HUDEP-2 (cell line): ENCODE results near the gene SEC16A.
A peak's percentile ranks its signal among the peaks of the same experiment; 100 is the strongest.

ENCODE experiments used
- DNase-seq, 76 experiments: peaks; one replicate each; lab custom pipeline; 2025; ENCODE audit not compliant: unreplicated experiment in 76 of 76; lab: John Stamatoyannopoulos, UW

SEC16A gene

DNA sequence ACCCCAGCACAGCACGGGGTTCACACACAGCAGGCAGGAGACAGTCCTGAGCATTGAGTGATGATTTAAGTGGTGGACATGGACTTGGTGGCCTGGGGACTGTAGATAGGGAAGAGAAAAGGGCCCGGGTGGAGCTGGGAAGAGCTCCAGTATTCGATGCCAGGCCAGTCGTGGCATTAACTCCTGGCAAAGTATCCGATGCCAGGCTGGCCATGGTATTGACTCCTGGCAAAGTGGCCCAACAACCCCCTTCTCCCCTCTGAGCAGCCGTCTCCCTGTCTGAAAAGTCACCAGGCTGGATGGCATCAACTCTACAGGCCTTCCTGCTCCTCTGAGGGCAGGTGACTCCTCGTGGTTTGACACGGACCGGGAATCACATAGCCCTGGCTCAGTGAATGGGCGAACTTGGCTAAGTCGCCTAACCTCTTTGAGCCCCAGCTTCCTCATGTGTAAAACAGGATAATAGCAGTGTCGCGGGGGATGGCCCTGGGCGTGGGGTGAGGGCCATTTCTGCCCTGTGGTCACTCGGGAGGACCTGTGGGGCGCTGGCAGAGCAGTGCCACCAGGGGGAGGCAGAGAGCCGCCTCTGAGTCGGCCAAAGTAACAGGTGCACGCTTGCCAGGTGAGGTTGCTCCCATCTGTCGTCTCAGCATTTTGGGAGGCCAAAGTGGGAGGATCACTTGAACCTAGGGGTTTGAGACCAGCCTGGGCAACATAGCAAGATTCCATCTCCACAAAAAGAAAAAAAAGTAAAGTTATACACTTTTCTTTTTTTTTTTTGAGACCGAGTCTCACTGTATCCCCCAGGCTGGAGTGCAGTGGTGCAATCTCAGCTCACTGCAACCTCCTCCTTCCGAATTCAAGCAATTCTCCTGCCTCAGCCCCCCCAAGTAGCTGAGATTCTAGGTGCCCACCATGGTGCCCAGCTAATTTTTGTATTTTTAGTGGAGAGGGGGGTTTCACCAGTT lies 5.7 kb upstream of the SEC16A start:
- peak in 33 of 76 experiments; percentile 2 to 44 (median 22) for DNase-seq

DNA sequence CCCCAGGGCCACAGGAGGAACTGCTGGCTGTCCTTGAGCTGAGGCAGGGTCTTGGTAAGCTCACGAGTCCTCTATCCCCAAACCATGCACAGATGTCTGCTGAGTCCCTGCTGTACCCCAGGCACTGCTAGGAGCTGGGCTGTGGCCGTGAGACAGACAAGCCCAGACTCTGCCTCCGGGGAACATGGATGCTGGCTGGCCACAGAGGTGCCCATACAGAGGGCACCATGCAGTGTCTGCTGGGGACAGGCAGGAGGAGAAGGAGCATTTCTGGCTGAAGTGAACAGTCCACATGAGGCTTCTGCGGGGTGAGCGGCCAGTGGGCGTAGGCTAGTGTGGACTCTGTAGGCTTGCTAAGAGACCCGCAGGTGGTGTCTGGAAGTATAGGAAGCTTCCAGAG lies 4.8 kb upstream of the SEC16A start:
- DNase-seq: no peak

DNA sequence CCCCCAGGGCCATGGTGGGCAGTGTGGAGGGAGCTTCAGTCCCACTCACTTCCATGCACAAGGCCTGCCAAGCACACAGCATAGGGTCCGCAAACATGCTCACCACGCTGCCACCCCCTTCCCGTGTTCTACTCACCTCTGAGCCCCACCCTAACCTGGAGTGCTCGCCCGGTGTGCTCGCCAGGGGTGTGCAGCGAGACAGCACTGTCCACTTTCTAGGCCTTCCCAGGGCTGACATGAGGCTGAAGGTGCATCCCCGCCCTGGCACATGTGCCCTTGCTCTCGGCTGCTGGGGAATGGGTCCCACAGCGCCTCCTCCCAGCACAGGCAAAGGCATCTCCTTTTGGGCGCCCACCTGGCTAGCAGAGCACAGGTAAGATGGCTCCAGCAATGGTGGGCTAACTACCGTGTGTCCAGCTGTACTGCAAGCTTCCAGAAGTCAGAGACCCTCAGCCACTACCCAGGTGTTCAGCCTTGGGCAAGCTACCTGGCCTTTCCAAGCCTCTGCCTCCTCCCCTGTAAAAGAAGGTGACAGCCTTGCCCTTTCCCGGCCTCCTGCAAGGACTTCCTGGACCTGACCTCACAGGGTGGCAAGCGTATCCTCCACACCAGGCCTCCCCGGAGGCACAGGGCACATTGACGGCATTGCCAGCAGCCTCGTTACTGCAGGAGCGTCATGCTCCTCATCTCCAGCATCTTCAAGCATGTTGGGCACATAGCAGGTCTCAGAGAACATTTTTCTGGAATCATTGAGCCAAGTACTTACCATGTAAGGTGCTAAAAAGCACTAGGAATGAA lies 4.2 kb upstream of the SEC16A start:
- no peak for DNase-seq

DNA sequence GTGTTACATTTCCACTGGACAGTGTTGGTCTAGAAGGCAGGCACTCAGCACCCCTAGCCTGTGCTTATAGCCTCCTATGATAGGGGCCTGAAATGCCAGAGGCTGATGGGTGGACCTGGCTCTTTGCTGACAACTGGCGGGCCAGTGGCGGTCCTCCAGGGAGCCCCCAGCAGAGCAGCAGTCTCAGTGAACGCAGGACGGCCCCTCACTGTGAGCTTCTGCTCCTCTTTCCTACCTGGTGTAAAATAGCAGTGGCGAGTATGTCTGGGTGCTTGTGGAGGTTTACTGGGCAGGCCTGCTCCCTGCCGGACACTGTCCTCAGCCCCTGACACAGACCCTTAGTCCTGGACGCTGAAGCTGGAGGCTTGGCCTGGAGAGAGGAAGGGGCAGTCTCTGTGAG lies 3.3 kb upstream of the SEC16A start:
- DNase-seq: no peak

DNA sequence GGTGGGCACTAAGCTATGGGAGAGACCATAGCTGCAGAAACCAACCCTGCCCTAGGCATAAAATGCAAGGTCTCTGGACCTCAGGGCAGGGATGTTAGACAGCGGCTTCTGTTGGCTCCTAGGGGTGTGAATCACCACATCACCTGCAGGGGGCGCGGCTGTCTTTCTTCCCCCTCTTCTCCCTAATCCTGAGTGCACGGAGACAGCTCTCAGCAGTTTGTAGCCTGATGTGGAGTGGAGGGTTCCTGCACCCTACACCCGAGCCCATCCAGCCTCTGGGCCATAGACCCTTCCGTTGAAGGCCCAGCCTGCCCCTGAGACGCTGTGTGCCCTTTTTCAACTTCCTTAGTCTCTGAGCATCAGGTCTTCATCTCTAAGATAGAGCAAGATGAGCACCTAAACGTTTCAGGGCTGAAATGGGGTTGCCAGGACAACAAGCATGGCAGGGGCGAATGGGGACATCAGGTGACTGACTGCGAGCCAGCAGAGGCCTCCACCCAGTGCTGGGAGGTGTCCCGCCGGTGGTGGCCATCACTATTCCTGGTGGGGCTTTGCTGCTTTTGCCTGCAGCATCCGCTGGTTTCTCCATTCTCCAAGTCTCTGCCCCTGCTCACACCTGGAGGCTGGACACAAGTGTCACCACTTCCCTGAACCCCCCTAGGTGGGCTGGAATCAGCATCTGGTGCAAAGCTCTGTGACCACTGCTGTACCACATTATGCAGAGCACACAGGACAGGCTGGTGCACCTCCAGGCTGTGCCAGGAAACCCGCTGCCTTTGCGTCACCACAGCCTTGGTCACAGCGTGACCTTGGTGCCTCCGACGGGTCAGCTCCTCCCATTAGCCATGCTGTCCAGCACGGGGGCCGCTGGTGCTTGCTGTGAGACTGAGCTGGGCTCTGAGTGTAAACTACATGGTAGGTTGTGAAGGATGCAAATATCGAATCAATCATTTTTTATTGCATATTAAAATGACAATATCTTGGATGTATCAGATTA lies 2.5 kb upstream of the SEC16A start:
- DNase-seq: peak in 69 of 76 experiments; percentile 3 to 80 (median 60)

DNA sequence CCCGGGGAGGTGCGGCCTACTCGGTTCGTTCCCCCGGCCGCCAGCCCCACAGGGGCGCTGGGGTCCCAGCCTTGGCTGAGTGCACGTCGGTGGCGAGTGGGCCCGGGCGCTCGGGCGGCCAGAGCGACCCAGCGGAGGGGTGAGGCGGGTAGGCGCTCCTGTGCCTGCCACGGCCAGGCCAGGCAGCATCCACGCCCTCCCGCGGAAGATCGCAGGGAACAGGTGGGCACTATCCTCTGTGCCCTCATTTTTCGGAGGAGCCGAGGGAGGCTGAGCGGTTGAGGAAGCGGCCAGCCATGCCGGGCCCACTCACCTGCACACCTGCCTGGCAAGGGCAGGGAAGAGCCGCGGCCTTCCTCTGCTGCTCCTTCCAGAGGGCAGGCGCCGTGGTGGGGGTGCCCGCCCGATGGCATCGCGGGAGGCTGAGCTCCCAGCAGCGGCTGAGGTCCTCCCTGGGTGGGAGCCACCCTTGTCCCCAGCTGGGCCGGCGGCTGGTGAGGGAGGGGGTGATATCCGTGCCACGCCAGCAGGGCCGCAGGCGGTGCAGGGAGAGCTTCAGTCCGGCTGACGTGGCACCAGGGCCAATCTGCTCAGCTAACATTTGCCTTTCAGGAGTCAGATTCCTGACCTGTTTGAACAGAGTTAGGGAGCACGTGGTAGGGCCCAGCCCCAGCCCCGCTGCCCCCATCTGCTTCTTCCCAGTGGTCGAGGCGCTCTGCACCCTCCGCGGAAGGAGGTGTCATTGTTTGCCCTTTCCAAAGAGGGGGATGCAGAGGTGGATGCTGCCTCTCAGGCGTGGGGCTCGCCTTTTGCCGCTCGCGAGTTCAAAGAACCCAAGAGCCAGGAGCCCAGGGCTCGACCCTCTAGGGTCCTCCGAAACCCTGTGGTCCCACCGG lies 1.6 kb upstream of the SEC16A start:
- peak in 1 of 76 experiments; percentile 63 for DNase-seq

DNA sequence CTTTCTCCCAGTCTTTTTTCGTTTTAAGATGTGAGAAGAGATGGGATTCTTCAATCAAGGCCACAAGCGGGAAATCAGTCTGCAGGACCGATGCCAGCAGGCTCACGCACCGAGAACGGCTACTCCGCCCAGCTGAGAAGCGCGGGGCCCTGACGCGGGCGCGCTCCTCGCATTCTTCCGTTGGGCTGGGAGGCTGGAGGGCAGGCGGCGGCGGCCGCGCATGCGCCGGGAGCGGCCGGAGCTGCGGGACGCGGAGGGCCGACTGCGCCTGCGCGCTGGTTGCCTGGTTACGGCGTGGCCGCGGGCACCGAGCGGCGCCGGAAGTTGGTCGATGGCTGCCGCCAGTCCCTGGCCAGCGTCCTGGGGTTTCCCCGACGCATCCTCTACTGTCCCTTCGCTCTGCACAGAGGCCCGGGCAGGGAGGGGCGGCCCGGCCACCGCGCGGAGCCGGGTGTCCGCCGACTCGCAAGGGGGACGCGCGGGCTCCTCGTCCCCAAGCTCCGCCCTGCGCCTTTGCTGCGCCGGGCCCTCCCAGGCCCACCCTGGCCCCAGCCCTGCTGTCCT lies 831 bp upstream of the SEC16A start:
- peak in 73 of 76 experiments; percentile 47 to 97 (median 87) for DNase-seq

DNA sequence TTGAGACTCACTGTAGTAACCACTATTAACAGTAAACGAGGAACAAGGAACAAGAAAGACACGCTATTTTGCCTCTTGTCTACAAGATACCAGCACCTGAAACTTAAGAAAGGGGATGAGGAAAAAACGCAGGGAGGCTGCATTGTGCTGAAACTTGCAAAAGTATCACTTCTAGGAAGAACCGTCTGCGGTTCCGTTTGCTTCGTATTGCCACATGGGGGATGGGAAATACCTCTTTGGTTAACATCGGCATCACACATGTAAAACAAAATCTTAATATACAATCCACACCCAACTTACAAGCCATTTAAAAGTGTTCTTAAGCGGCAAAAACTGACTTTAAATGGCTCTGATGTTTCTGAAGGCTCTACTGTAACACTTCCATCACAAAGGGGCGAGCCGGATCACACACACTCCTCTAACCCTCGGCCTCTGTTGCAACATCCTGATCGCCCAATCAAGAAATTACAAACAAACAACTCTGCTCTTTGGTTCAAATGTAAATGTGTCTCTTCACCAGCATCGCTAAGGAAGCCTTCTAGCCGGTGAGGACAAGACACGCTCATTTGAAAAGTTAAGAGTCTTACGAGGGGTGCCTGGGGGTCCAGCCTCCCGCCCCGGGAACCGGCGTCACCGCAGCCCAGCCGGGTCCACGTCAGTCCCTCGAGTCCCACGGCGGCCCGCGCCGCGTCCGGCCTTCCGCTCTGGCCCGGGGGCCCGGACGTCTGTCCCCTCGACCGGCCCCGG lies 621 bp downstream of the SEC16A start:
- DNase-seq: peak in 3 of 76 experiments; percentile 2 to 23 (median 8)

DNA sequence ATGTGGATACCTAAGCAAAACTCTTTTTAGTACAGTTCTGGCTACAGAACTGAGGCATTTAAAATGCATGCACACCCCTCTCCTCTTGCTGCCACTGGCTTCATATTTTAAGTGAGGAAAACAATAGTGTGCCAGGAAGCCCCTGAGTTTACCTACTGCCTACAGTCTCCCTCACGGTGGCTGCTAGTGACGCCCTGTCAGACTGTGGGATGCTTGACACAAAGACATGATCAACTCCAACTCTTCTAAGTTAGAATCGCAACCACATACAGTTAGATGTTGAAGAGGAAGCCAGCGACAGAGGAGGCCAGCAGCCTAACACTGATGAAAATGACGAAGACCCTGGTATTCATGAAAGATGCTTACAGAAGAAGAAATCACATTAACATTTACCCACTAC lies 1.3 kb downstream of the SEC16A start:
- no peak for DNase-seq

DNA sequence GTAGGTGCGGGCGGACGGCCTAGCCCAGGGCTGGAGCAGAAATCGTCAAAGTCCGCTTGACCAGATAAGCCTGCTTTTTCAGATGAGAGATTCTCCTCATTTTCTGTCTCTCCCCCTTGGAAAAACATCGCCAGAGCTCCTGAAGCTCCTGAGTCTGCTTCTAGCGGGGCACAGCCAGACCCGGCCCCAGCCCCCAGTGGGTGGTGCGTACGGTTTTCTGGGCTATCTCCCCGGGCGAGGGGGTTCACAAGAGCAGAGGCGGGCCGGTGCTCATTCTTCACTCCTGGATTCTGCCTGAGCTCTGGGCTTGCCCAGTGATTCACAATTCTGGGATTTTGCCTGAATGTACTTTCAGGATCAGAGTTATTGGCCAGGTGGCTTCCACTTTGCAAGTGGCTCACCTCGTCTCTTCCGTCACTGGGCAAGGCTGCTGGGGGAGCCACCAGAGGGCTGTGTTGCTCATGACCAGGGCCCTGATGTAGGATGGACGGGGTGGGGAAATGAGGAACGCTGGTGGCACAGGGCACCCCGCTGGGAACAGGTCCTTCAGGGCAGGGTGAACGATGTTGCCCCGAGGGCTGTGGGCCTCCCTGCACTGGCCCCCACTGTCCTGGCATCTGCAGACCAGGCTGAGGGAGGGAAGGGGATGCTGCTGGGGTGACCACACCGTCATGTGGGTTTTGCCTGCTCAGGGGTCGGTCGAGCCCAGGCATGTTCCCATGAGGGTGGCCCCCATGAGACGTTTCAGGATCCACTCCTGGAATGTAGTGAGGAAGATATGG lies 6.3 kb downstream of the SEC16A start:
- no peak for DNase-seq

DNA sequence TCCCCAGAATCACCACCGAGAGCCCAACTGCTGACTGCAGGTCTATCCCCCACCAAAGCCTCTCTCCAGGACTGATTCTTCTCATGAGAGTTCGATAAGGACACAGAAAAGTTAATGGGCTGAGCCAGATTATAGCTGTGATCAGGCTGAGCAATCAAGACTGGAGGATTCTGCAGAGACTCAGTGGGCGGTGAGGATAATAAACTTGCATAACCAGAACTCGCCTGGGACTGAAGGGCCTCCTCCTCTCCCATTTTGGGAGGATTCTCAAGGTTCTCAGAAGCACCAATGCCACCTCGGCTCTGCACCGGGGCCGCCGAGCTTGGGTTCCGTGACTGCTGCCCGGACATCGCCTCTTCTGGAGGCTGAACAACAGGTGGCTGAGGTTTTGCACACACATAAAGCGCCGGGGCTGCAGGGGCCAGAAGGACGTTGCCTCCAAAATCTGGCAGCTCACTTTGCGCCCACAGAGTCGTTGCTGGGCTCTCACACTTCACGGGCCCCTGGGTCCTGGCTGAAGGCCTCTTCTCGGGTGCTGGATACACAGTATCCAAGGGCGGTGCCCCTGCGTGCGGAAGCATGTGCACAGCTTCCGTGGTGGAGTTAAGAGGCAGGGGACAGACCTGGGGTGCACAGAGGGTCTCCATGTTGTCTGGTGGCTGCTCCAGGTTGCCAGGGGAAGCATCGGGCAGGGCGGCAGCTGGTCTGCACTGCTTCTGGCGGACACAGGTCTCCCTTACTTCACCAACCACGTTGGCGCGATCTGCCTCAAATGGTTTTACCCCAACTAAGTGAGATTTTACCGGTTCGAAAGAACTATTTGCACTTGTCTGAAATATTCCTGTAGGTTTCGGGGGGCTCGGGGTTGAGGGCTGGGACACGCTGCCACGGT lies 7.6 kb downstream of the SEC16A start:
- DNase-seq: no peak

DNA sequence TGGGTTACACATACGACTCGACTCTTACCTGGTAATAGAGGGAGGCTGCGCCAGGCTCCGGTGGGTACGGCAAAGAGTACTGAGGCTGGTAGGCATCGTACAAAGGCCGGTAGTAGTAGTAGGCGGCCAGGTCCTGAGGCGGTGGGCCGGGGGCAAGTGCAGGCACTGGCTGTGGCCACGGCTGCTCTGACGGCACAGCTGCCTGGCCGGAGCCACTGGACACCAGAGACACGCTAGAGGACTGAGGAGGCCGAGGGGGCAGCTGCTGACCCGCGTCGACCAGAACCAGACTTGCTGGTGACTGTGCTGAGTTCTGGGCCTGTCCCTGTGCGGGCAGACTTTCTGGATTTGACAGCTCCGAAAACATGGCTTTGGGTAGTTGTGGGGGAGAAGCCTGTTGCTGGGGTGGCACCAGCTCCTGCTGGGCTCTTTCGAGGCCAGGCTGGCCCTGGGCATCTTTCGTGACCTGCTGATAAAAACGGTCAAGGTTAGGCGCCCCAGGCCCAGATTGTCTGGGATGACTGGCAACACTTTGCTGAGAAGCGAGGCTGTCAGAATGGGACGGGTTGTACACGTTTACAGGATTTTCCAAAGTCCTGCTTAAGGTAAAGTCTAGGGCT lies 8.7 kb downstream of the SEC16A start:
- no peak for DNase-seq

DNA sequence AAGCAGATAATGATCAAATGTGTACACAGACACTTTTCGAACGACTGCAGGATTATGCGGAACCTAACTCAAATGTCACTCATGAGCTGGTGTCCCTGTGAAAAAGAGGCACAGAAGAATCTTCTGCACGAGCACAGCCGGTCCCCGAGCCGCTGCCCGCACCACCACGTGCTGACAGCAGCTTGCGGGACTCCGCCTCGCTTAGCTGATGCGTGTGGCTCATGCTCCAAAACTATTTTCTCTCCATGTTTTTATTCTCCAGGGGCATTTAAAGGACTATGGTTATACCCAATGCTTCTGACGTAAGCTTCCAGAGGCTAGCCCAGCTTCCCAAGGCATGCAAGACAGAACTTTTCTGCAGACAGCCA lies 9.5 kb downstream of the SEC16A start:
- DNase-seq: no peak

DNA sequence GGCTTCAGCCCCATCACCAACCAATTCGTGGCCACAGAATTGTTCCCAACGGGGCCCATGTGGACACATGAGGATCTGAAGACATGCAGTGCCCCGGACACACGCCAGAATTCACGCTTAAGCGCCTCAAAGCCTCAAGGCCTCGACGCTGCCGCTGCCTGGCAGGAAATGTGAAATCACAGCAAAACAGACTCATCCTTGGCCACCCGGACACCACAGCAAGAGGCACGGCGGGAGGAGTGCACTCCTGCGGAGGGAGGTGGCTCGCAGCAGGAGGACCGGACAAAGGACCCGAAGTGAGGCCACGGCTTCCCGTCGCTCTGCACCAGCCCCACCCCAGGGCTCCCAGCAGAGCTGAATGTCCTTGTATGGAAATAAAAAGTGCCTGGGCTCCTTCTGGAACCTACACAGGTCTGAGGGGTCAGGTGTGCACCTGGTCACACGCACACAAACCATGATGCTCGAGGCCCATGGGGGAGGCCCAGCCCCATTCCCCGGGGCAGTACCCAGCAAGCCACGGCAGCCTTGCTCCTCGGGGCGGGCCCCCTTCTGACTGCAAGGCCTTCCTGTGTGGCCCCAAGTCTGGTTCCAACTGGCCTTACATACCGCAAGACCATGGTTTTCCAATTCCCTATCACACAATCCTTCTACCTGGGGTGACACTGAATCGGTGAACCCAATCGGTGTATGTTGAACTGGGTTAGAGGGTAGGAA lies 10.0 kb downstream of the SEC16A start:
- DNase-seq: no peak

DNA sequence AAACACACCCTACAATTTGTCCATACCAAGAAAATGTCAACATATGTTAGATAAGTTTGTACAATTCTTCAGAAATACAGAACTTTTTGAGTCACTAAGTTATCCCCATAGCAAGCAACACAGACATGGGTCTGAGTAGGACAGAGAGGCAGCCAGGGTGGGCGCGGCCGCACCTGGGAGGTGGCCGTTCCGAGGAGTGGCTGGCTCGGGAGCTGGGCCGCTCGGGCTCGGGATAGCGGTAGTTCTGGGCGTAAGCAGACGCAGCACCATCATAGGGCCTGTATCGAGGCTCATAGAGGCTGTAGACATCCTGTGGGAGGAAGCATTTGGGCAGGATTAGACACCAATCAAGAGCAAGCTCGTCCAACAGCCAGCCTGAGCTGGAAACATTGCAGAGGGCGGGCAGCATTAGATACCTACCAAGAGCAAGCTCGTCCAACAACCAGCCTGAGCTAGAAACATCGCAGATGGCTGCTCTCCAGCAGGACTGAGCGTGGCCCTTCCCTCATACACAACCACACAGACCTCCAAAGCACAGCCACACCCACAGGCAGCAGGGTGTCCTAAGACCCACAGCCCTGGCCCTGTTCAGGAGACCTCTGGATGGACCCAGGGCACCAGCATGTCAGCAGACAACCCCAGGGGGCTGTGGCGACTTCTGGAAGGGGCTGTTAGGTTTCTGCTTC lies 10.9 kb downstream of the SEC16A start:
- DNase-seq: no peak
